Breast epithelium (tissue), 4 donors: Measurements from ENCODE around the gene PRR5L. TPM values are rescaled to one million over a fixed set of nuclear protein-coding genes. Genes with fewer than 3 reads are reported as not detected.

ENCODE experiments used
- DNase-seq, 2 donors: peaks; one replicate each; pipeline ENCODE4 v3.0.0-alpha.2; 2019; ENCODE audit warnings: low spot score in 2 of 2
- H3K27ac ChIP-seq, 2 donors: fragments of 200-600 bp; sonication (generic) in 1 of 2; one replicate each; pipeline ENCODE4 v1.5.1; 2016 to 2019; ENCODE audit warnings: mild to moderate bottlenecking in 1 of 2
- H3K27me3 ChIP-seq, 2 donors: fragments of 200-600 bp; sonication (generic) in 1 of 2; one replicate each; pipeline versions ENCODE4 v1.5.1 to v1.6.0; 2017 to 2019; ENCODE audit warnings: control low read depth in 1 of 2, mild to moderate bottlenecking in 1 of 2
- H3K36me3 ChIP-seq: fragments of 200-600 bp; one replicate; pipeline ENCODE4 v1.5.1; 2019
- H3K4me1 ChIP-seq, 2 donors: fragments of 200-600 bp; sonication (generic); one replicate each; pipeline ENCODE4 v1.5.1; 2016 to 2019; ENCODE audit warnings: control low read depth in 1 of 2
- H3K4me3 ChIP-seq, 3 donors: fragments of 200-600 bp; sonication (generic); 1 replicate in 2 of 3; 2 replicates in 1 of 3; pipeline ENCODE4 v1.5.1; 2016 to 2019; ENCODE audit warnings: mild to moderate bottlenecking in 3 of 3, moderate library complexity in 2 of 3
- H3K9me3 ChIP-seq, 2 donors: fragments of 200-600 bp; sonication (generic) in 1 of 2; one replicate each; pipeline ENCODE4 v1.5.1; 2016 to 2019; ENCODE audit warnings: control low read depth in 1 of 2
- CTCF ChIP-seq, 3 donors: fragments of 450-650 bp; IDR thresholded peaks; one replicate each; pipeline ENCODE4 v1.5.1; 2016 to 2017; ENCODE audit warnings: antibody characterized with exemption in 3 of 3, mild to moderate bottlenecking in 3 of 3, moderate library complexity in 3 of 3
- POLR2A ChIP-seq: fragments of 450-650 bp; IDR thresholded peaks from one replicate; pipeline ENCODE4 v1.6.1; 2016; ENCODE audit warnings: antibody characterized with exemption, mild to moderate bottlenecking, moderate library complexity
- POLR2AphosphoS5 ChIP-seq, 3 donors: sonication (generic); formaldehyde crosslinking; IDR thresholded peaks; one replicate each; pipeline ENCODE4 v1.6.1; 2017; ENCODE audit warnings: antibody characterized with exemption in 3 of 3
- intact Hi-C: fragments of 100-400 bp; cut with DNase I; formaldehyde crosslinking; loops from one replicate; pipeline ENCODE4 v1.15.1; 2023; ENCODE audit warnings: low total_unique reads
- total RNA-seq, 3 donors: library from RNA; depleted of rRNA; stranded (reverse); fragments of >200 nt; gene quantifications; one replicate each; pipeline ENCODE4 v1.1.0, GENCODE V29; 2016

Gene PRR5L
- total RNA-seq, 3 donors from 2014 or later = 5.6 to 16.1 (median 16.0) TPM

- DNase-seq = no peak
- H3K4me1 ChIP-seq = no peaks in the 10 kb centered on the region
- no peaks in the 10 kb centered on the region for H3K9me3 ChIP-seq
- H3K27me3 ChIP-seq = no peaks in the 10 kb centered on the region
- no peak overlapping the region for H3K27ac ChIP-seq
- no peak for TF ChIP-seq POLR2AphosphoS5 (IDR thresholded peaks at IDR 0.05)
- TF ChIP-seq POLR2A = no peak
- TF ChIP-seq CTCF (IDR thresholded peaks at IDR 0.05) = no peak
- intact Hi-C loops = no loop called here
- no peaks in the 10 kb centered on the region for H3K36me3 ChIP-seq
- no peak overlapping the region for H3K4me3 ChIP-seq
These were observed 43.8 kb downstream of the PRR5L start for GRCh38 chr11:36339888-36340287.

GRCh38 chr11:36340897-36341296, 44.8 kb downstream of the PRR5L start:
- intact Hi-C loops = no loop called here
- H3K4me1 ChIP-seq = no peaks in the 10 kb centered on the region
- TF ChIP-seq POLR2A (no peak), CTCF (IDR thresholded peaks at IDR 0.05) (no peak), POLR2AphosphoS5 (IDR thresholded peaks at IDR 0.05) (no peak)

GRCh38 chr11:36341915-36342314, 45.8 kb downstream of the PRR5L start:
- Histone ChIP-seq H3K4me1 (no peaks in the 10 kb centered on the region), H3K9me3 (no peaks in the 10 kb centered on the region), H3K4me3 (no peak overlapping the region), H3K27ac (no peak overlapping the region), H3K36me3 (no peaks in the 10 kb centered on the region), H3K27me3 (no peaks in the 10 kb centered on the region)
- DNase-seq = no peak
- intact Hi-C loops = no loop called here
- TF ChIP-seq POLR2AphosphoS5 (IDR thresholded peaks at IDR 0.05) (no peak), CTCF (IDR thresholded peaks at IDR 0.05) (no peak), POLR2A (no peak)

More at GRCh38 chr11:36340897-36341296, 44.8 kb downstream of the PRR5L start:
- H3K27me3 ChIP-seq = no peaks in the 10 kb centered on the region
- DNase-seq = no peak
- no peaks in the 10 kb centered on the region for H3K36me3 ChIP-seq
- H3K27ac ChIP-seq = no peak overlapping the region
- H3K9me3 ChIP-seq = no peaks in the 10 kb centered on the region
- no peak overlapping the region for H3K4me3 ChIP-seq

GRCh38 chr11:36342327-36342726, 46.2 kb downstream of the PRR5L start:
- intact Hi-C loops = no loop called here
- Histone ChIP-seq H3K4me3 (no peak overlapping the region), H3K27ac (no peak overlapping the region), H3K4me1 (no peaks in the 10 kb centered on the region), H3K36me3 (no peaks in the 10 kb centered on the region), H3K27me3 (no peaks in the 10 kb centered on the region), H3K9me3 (no peaks in the 10 kb centered on the region)
- no peak for DNase-seq
- TF ChIP-seq POLR2A (no peak), POLR2AphosphoS5 (IDR thresholded peaks at IDR 0.05) (no peak), CTCF (IDR thresholded peaks at IDR 0.05) (no peak)

GRCh38 chr11:36343436-36343835, 47.3 kb downstream of the PRR5L start:
- H3K27ac ChIP-seq = no peak overlapping the region
- intact Hi-C loops = no loop called here
- no peak for DNase-seq
- no peaks in the 10 kb centered on the region for H3K36me3 ChIP-seq
- H3K4me3 ChIP-seq = no peak overlapping the region
- no peaks in the 10 kb centered on the region for H3K4me1 ChIP-seq
- H3K27me3 ChIP-seq = no peaks in the 10 kb centered on the region
- no peaks in the 10 kb centered on the region for H3K9me3 ChIP-seq
- TF ChIP-seq POLR2AphosphoS5 (IDR thresholded peaks at IDR 0.05) (no peak), POLR2A (no peak), CTCF (IDR thresholded peaks at IDR 0.05) (no peak)
